IPS DF 4.7 (cell line): ENCODE measurements around the gene NTN1.

Experiments
- DNase-seq: peaks from one replicate; pipeline ENCODE4 v3.0.0-alpha.2; 2013; ENCODE audit warnings: low spot score; ENCODE audit errors: extremely low read depth

The NTN1 gene

DNA sequence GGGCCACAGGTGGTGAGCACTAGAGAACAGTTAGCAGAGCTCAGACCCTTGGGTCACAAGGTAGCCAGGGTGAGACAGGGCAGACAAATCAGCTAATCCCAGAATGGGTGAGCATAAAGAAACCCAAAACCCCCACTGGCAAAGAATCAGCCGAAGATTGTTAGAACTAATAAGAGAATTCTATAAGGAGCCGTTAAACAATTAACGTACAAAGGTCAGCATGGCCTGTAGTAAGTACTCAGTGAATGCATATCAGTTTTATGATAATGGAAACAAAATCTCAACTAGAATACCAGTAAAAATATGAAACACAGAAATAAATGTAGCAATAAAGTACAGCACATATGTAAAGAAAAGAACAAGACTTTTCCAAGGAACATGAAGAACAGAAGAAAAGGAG is 168.6 kb downstream of the NTN1 start:
- DNase-seq = no peak

DNA sequence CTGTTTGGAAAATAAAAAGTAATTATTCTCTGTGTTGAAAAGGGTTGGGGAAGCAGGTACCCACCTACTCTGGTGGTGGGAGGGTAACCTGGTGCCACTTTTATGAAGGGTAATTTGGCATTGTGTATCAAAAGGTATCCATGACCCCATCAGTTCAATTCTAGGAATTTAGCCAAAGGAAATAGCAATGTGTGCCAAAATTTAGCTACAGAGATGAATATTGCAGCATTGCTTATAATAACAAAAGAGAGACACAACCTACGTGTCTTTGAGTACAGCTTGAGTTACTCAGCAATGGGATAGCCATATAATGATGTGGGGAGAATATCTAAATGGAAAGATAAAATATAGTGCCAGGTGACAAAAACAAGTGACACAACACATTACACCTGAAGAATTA is 170.7 kb downstream of the NTN1 start:
- DNase-seq = no peak

DNA sequence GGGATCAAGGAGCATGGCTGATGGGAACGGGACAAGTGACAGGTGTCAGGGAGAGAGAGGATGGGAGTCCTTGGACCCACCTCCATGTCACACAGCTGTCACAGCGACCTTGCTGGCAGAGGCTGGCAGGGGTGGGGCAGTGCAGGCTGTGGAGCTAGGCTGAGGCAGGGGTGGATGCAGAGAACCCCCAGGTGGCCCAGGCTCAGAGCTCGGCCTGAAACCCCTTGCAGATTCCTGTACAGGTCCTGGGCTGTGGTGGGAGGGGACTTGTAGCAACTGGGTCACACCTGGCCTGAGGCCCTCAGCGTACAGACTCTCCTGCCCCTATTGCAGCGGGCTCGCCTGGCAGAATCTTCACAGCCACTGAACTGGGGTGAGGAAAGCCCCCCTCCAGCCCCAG is 174.1 kb downstream of the NTN1 start:
- no peak for DNase-seq

DNA sequence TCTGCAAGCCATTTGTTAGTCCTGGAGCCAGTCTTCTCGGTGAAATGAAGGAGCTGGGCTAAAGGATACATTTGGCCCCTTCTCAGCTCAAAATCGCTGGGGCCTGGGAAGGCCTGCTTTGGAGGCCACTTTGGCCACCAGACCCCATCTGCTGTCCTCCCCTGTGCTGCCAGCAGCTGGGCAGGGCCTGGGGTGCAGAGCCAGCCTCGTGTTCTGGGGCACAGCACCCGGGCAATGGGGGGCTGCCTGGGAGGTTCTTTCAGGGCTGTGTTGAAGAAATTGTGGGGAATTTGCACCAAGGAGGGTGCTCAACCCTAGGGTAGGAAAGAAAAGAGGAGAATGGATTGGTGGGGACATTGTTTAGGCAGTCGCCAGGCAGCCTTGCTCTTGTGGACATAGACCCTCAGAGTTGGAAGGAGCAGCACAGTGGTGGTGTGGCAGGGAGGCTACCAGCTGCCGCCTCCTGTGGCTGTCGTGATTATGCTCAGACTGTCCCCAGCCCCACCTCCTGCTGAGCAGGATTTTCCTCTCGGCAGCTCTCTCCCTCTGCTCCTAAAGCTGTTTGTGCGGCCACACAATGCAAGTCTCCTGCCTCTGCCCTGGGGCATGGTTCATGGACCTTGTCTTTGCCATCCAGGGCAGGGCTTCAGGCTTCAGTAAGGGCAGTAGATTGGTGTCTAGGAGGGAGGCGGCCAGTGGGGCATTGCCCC is 174.8 kb downstream of the NTN1 start:
- DNase-seq = no peak

DNA sequence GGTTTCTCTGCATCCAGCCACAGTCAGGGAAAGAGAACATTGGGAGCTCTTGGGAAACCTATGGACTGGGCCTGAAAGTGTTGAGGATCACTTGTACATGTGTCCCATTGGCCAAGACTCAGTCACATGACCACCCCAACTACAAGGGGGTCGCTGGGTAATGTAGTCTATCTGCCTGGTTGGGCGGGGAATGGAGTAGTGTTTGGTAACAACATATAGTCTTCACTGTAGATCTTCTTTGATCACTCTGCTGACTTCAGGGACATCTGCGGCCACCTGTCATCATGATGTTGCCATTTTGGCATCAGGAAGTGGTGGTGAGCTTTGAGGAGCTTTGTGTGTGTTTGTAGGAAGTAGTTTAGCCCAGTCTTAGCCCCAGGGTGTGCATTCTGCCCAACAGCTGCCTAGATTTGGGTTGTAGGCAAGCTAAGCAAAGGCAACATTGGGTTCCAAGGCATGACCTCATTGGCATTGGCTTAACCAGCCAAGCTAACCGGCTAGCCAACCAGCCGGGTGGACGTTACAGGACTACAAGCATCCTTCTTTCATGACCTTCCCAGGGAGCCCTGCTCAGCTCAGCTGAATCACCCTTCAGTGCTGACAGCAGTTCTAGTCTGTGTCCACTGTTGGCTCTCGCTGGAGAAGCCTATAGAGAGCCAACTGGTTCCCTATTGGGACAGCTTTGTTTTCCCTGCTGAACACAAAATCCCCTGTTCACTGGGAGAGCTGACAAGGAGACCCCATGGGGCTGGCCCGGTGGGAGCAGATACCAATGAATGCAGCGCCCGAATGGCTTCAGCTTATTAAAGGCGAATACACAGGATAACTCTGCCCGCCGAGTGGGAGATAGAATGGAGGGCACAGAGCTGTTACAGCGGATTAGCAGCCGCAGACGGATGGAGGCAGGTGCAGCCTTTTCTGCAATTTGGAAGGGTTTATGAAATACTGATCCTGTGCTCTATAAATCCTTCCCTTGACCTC is 178.6 kb downstream of the NTN1 start:
- no peak for DNase-seq

DNA sequence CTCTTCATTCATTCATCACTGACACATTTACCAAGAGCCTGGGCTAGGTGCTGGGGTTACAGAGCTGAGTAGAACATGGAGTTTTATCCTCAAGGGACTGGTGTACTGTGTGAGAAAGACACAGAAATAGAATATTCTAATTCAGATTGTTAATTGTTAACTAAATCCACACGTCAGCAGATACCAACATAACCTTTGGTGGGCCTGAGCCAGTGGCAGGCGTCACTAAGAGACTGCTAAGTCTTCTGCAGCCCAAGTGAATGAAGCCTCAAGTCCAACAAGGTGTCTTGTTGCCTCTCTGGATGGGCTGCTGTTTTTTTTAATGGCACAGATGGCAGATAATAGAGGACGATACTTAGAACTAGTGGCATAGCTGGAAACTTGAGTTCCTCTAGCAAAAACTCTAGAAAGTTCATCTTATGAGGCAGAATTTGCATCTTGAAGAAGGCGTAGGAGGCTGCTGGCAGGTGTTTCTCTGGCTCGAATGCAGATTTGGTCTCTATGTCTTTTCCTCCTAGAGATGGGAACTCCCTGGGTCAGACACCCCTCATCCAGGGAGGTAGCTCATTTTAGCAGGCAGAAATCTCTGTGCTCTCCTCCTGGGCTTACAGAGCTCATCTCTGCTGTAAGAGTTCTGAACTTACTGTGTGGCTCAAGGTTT is 179.5 kb downstream of the NTN1 start:
- no peak for DNase-seq

DNA sequence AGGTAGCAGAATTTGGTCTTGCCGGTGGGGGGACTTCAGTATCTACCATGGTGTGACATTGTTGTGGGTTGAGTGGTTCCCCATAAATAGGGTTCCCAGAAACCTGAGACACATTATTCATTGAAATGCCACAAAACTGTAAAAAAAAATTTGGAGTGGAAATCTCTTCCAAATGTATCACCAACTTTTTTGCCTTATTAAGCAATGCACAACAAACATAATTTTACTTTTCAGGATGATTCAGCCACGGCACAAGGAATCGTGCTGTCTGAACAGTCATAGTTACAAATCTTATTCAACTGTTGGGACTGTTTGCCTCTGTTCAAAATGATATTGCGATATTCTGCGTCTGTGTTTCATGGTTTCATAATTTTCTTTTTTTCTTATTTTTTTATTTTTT is 181.2 kb downstream of the NTN1 start:
- DNase-seq = no peak

DNA sequence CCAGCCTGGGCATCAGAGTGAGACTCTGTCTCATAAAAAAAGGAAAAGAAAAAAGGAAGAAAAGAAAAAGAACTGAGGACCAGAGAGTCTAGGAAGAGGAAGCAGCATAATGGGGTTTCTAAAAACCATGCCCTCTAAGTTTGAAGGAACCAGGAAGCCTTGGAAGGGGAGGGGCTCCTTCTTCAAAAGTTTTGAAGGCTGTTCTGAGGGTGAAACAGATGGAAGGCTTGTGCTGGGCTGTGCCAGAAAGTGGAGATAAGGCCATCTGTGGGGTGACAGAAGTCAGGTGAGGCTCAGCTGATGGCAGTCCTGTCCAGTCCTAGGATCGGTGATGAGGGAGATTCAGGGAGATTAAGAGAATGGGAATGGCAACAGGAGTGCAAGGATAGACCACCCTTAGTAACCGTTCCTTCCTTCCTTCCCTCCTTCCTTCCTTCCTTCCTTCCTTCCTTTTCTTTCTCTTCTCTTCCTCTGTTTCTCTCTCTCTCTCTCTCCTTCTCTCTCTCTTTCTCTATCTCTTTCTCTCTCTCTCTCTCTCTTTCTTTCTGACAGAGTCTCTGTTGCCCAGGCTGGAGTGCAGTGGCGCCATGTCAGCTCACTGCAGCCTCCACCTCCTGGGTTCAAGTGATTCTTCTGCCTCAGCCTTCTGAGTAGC is 182.6 kb downstream of the NTN1 start:
- no peak for DNase-seq

DNA sequence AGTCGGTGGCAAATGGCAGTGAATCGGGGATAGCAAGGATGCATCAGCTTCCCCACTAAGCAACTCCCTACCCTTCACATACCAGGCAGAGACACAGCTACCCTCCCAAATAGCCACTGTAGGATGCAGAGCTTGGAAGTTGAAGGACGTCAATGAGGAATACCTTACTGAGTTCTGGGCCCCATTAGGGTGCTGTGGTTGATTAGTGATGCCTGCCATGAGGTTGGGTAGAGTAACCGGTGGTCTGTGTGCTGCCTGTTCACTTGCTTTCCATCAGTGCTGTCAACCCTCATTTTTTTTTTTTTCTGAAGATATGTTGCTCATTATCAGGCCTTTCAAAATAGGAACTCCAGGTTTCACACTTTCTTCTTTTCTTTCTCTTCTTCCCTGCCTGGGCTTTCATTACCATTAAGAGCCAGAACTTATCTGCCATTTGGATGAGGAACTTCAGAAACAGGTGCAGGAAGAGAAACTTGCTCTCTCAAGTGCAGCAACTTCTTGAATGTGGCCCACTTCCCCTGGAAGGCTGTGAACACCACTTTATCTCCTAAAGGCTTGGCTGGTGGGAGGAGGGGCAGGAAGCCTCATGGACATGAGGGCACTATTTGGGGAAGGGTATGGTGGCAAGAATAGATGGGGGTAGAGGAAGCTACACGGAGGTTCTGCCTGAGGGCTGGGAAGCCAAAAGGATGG is 183.5 kb downstream of the NTN1 start:
- DNase-seq = no peak

DNA sequence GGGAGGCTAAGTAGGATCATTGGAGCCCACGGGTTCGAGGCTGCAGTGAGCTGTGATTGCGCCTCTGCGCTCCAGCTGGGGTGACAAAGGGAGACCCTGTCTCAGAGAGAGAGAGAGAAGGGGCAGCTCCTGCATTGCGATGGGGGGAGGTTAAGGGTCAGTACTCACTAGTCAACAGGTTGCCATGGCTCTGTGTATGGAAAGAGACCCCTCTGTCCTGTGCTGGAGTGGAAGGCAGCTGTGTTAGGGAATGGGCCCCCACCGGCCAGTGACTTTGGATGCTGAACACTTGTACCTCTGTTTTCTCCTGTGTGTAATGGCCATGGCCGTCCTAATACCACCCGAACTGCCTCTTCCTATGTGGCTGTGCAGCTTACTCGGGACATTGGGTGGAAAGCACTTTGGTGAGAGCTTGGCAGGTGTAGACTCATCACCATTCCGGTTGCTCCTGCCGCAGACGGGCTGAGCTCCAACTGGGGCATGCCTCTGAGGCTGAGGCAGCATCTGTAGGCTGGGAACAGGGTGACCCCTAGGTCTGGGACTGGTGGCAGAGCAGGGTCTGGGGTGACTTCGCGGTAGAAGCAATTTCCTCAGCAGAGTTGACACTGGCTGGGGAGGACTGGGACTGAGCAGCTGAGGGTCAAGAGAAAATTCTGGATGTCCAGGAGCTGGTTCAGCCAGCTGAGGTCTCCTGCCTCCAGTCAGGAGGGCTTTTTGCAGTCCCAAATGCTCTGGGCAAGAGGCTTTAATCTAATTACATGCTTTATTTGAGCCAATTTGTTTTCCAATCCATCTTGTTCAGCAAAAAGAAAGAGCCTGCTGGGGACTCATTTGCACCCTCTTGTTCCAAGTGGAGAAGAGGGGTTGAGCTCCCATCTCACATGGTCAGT is 184.5 kb downstream of the NTN1 start:
- no peak for DNase-seq

DNA sequence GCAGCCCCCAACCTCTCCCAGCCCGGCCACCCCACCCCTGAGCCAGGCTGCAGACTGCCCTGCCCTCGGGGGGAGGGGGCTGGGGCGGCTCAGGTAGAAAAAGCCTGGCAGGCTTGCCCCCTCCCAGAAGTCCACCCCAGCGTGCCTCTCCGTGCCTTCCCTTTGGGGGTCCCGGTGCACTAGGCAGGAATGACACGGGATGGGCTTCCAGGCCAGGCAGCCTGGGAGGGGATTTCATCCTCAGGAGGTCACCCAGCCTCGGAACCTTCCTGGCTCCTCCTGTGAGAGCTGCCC is 185.0 kb downstream of the NTN1 start:
- DNase-seq = no peak

DNA sequence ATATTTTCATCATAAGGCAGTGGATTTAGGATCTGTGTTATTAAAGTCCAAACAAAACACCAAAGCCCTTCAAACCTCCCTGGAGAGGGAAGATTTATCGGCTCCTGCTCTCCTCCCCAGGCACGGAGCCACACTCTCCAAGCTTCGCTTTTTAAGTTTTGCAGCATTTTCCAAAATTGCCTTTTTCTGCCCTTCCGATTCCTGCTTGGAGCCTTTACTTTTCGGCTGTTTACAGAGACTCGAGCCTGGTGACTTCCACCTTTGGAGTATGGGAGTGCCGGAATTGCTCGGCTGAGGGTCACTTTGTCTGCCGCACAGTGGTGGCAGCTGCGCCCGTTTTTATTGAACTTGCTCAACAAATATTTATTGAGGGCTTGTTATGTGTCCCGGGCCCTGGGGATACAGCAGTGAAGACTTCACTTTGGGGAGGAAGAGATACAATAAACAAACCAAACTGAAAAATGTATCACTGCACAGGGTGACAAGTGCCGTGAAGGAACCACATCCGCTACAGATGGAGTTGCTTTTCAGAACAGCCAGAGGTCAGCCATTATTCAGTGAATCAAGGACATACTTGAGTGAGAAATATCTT is 185.5 kb downstream of the NTN1 start:
- no peak for DNase-seq

DNA sequence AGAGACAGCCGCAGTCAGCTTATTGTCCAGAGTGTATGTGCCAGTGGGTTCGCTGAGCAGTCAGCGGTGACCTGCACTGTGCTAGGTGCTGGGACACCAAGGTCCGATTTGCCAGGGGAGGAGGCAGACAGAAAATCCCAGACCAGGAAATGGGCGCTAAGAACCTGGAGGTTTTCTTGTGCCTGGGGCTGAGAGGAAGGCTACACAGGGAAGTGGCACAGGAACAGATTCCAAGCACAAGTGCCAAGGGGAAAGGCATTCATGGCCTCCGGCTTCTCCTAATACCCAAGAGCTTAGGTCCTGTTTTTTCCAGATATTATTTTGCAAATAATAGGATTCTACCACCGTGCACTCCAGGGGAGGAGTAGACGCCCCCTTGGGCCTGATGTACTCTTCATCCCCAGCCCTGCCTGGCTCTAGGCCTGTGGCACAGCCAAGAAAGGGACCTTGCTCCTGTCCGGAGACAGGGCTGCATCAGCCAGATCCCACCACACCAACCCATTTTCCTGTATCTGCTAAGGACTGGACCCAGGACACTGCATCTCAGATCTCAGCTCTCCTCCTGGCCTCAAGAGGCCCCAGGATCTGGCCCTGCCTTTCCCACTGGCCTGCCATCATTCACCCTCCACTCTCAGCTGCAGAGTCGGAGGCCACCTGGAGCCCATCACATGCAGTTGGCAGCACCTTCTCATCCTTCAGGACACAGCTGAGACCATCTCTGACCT is 187.2 kb downstream of the NTN1 start:
- no peak for DNase-seq

DNA sequence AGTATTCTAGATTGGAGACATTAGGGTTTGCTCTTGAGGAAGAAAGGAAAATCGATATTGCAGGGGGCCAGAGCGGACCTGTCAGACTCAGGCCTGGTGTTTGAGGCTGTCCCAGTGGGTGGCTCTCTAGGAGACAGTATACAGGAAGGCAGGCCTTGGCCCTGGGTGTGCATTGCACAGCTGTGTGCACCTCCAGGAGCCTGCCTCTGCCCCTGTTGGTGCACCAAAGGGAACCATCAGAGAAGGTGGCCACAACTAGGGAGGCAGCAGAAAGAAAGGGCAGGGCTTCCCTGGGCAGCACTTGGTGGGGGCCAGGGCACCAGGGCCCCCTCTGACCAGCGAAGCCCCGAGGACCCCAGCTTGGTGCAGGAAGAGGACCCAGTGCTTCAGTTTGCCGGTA is 188.0 kb downstream of the NTN1 start:
- no peak for DNase-seq

DNA sequence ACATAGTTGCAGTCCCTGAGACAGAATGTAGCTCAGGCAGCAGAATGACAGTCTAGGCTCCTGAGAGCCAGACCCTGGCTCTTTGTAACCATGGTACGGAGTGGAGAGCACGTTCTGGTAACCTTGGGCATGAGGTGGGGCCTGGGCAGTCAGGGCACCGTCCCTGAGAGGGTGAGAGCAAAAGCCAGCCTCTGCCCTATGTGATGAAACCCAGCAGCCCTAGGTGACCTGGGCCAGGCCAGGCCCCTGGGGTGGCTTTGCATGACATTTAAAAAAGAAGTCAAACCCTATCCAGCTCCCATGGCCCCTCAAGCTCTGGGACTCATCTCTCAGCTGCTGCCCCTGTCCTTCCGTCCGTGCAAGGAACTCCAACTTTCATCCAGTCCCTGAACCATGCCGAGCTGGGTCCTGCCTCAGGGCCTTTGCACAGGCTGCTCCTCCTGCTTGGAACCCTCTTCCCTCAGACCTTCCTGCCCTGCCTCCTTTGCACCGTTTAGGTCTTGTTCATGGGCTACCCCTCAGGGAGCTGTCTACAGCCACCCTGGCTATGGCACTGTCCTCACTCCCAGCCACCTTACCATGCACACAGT is 188.6 kb downstream of the NTN1 start:
- no peak for DNase-seq

DNA sequence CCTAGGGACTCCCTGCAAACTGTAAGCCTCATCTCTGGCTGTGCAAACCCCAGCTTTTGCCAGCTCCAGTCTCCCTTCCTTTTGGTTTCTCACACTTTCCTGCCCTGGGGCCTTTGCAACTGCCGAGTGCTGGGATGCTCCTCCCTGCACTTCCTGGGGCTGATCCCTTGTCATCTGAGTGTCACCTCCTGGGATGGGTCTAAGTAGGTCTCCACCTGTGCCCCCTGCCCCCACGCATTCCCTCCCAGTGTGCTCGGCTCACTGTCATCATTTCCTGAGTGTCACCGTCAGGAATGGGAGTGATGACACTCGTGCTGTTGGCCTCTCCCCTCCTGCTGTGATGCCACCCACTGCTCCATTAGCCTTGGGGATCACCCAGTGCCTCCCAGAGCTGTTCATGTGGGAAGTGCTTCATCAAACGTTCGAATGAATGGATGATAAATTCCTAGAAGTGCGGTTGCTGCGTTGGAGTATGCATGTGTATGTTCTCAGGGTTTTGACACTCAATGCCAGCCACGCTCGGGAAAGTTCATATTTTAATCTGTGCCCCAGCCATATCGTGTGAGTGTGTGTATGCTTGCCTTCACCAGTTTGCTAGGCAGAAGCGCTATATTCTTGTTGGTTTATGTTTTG is 189.9 kb downstream of the NTN1 start:
- no peak for DNase-seq

DNA sequence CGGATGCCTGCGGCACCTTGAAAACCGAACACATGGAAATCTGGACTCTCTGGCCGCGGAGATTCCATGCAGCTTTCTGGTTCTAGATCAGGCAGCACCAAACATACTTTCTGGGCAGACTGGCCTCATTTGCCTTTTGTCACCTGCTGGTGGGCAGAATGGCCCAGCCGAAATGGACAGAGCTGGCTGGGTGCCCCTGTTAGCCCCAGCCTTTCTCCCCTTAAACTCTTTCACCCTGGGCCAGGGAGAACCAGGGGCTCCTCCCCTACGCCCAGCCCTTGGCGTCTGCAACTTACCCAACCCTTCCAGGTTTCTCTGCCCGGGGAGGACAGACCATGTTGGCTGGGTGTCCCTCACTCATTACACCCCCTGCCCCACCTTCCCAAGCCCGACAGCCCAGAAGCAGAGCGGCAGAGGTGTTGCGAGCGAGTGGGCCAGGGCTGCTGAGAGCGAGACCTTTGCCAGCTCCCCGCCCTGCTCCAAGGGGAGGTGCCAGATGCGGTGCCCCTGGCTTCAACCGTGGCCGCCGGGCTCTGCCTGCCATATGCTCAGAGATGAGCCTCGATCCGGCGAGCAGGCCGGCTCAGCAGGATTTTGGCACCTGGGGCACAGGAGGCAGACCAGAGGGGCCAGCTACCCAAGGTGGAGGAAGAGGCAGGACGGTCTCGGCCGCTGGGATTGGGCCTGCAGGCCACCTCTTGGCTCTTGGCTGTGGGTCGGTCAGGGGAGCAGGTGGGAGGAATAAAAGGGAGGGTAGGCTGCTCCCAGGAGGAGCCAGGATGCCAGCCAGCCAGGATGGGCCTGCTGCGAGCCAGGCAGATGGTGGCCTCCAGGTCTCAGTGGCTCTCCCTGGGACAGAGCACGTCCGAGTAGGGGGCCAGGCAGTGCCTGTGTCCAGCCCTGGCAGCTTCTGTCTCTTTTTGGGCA is 191.3 kb downstream of the NTN1 start:
- no peak for DNase-seq
